ENCODE results near the gene CDC42EP1.

Gene CDC42EP1

DNA sequence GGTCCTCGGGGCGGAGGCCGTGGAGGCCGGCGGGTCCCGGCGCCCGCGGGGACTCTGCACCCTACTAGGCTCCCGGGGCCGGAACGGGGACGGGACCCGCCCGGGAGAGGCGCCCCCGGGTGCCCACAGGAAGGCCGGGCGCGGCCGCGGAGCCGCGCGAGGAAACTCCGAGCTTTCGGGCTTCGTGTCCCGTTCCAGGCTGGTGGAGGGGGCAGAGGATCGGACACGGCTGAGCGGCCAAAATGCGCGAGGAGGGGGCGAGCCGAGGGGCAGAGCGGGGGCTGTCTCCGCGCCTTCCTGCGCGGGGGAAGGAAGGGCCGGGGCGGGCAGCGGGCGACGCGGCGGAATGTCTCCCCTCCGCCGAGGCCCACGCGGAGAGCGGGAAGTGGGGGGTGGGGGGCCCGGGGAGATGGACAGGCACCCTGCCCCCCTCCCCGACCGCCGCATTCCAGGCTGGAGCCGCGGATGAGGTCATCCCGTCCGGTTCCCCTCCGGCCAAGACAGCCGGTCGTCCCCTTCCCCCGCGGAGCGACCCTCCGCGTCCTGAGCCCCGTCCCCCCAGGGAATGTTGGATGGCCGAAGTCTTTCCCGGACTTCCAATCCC lies 430 bp downstream of the CDC42EP1 start:
- no peak for TF ChIP-seq POLR2A (IDR thresholded peaks at IDR 0.05; ENCODE audit: low read depth, low read length)
- no peak for FAIRE-seq
- no peak for DNase-seq (ENCODE audit: insufficient read length, low spot score)

DNA sequence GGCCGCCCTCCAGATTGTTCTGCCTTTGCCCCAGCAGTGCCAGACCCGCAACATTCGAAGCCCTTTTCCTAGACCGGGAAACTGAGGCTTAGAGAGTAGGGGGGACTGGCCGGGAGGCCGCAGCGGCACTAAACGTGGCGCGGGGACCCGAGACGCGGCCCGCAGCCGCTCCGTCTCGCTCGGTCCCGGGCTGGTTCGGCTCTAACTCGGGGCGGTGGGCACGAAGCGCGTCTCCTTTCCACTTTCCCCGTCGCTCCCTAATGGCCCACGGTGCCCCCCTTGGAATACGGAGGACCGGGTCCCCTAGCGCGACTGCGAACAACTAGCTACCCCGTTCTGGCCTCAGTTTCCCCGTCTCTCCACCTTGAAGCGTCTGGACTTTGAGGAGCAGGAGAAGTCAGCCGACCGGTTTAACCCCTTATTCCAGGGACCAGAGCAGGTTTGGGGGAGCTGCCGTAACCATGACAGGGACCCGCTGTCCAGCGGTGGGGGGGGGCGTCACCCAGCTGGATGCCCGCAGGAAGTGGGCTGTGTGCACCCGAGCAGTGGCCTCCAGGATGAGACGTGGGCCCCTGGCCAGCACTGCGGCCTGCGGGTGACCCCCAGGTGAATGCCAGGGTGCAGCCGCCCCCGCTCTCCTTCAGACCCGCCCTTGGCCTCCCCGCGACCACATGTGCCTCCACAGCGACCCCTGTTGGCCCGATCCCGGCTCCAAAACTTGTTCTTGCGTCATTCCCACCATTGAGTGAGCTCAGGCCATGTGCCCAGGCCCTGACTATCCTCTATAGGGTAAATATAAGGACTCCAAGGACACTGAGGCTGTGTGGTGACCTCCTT lies 1.1 kb downstream of the CDC42EP1 start:
- FAIRE-seq (no peak), DNase-seq (ENCODE audit: insufficient read length, low spot score) (peak; percentile 61)
- no peak for TF ChIP-seq POLR2A (IDR thresholded peaks at IDR 0.05; ENCODE audit: low read depth, low read length)

DNA sequence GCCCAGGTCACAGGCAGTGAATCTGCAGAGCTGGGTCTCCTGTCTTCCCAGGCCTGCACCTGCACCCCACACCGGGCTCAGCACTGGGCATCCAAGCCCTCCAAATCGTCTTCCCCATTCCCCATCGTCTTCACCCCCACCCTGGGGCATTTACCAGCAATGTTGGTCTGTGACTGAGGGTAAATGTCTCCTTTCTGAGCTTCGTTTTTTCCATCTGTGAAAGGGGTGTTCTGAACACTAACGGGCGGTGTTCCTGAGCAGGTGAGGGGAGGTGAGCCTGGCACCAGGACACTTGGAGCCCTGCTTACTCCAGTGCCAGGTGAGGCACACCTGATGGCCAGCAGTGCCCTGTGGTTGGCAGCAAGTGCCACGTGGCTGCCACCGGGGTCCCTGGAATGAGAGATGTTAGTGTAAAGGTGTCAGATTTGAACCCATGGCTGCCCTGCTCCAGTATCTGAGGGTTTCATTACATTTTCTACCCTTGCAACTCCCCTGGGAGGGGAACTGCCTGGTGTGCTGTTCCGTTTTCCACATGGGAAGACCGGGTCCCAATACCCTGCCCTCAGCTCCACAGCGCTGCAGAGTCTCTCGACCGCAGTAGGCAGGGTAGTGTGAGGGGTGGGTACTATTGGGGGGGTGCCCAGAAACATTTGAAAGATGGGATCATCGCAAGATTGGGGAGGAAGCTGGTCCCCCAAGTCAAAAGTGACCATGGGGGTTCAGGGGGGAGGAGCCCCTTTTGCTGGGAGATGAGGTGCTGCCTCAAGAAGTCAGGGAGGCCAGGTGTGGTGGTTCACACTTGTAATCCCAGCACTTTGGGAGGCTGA lies 2.0 kb downstream of the CDC42EP1 start:
- no peak for TF ChIP-seq POLR2A (IDR thresholded peaks at IDR 0.05; ENCODE audit: low read depth, low read length)
- FAIRE-seq: no peak
- DNase-seq (ENCODE audit: insufficient read length, low spot score): no peak

DNA sequence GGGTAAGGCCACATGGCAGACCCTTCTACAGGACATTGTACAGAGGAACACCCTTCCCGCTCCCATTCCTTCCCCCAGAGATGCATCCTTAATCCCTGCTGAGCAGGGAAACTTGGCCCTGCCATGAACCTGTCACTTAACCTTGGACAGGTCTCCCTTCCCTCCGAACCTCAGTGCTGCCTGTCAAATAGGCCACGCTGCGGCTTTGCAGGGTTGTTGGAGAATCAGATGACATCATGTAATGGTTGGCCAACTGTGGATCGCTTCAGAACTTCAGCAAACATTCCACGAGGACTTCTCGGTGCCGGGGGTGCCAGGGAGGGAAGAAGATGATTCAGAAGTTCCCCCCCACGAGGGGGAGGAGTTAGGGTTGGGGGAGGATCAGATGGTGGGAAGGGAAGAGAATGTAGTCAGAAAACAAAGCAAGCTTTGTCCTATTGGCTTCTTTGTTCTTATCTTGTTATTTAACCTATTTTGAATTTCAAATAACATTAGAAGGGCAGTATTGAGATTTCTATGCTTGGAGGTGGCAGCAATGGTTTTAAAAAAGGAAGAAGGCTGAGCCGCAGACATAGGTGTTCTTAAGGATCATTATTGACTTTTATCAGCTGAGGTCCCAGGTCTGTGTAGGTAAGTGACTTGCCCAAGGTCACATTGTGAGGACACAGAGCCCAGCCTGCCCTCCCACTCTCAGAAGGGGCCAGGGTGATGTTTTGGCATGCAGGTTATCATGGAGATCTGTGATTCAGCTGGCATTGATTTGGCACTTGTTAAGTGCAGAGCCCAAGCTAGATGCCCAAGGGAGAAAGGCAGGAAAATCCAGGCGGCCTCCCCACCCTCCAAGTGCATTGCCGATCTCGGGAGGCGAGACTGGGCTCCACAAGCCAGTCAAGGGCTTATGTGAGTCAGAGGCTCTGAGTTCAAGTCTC lies 3.1 kb downstream of the CDC42EP1 start:
- FAIRE-seq (peak; percentile 83), DNase-seq (ENCODE audit: insufficient read length, low spot score) (peak; percentile 71)
- no peak for TF ChIP-seq POLR2A (IDR thresholded peaks at IDR 0.05; ENCODE audit: low read depth, low read length)

DNA sequence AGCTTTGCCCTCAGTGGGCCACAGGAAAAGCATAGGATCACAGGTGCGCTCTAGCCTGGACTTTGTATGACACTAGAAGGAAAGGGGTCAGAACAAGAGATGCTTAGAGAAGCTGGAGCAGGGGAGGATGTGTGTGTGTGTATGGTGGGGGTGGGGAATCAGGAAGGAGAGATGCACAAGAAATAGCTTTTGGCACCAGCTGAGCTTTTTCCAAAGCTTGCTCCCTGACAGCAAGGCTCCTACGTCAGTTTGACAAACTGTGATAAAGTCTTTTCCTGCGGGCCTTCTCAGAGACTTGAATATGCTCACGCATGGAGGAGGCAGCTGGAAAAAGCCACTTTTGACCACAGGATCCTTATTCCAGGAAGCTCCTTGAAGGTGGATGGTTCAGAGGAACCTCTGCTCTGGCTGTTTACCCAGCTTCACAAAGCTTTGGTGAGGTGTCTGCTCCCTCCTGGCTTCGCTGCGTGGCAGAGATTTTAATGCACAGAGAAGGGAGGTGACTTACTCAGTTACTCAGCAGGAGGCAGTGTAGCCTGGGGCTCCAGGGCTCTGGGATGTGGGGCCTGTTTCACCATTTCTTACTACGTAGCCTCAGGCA lies 3.9 kb downstream of the CDC42EP1 start:
- FAIRE-seq (no peak), DNase-seq (ENCODE audit: insufficient read length, low spot score) (no peak)
- TF ChIP-seq POLR2A (IDR thresholded peaks at IDR 0.05; ENCODE audit: low read depth, low read length): no peak

DNA sequence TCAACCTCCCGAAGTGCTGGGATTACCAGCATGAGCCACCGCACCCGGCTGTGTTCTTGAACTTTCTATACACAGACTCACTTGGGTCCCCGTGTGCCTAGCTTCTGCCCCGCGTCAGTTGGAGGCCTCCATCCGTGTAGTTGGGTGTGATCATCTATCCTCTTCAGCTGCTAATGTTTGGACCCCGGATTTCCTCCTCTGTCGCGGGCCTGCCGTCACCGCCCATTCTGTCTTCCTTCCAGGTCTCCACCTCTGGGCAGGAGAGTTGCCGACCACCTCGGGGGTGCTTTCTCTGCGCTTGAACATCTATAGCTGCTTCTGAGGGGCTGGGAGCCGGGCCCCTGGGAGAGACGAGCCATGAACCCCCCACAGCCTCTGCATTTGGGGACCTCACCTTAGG lies 5.5 kb downstream of the CDC42EP1 start:
- no peak for TF ChIP-seq POLR2A (IDR thresholded peaks at IDR 0.05; ENCODE audit: low read depth, low read length)
- FAIRE-seq (no peak), DNase-seq (ENCODE audit: insufficient read length, low spot score) (no peak)

DNA sequence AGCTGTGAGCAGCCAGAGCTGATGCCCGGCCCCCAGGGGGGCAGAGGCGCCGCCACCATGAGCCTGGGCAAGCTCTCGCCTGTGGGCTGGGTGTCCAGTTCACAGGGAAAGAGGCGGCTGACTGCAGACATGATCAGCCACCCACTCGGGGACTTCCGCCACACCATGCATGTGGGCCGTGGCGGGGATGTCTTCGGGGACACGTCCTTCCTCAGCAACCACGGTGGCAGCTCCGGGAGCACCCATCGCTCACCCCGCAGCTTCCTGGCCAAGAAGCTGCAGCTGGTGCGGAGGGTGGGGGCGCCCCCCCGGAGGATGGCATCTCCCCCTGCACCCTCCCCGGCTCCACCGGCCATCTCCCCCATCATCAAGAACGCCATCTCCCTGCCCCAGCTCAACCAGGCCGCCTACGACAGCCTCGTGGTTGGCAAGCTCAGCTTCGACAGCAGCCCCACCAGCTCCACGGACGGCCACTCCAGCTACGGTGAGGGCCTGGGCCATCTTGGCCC lies 6.1 kb downstream of the CDC42EP1 start:
- no peak for TF ChIP-seq POLR2A (IDR thresholded peaks at IDR 0.05; ENCODE audit: low read depth, low read length)
- no peak for FAIRE-seq
- no peak for DNase-seq (ENCODE audit: insufficient read length, low spot score)

DNA sequence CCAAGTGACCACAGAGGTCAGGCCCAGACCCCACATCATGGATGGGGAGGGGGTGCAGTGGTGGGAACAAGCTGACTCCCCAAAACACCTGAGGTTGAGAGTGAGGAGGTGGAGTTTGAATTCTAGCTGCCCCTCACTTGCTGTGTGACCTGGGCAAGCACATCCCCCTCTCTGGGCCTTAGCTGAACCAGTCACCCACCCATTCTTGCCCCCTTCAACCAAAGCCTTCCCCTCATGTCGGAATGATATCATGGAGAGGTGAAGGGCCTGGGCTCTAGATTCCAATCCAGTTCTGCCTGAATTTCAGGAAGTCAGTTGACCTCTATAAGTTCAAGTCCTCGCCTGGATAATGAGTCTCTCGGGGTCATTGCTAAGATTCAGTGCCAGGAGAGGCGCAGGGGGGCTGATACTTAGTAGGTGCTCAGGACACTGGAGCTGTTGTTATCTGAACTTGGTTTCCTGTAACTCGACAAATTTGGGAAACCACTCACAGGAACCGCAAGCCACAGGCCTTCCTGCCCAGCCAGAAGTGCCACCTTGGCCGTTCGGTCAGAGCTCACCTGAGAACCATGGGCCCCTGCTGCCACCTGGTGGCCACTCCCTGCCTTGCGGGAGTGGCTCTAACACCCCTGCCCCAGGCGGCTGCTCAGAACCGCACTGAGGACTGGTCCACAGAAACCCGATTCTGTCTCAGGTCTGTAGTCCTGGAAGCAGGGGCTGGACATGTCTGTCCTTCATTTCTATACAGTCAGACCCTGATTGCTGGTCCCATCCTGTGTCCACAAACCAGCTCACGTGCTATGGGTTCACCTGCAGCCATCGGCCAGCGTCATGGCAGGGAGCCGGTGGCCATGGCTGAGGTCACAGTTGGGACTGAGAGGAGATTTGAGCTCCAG lies 6.9 kb downstream of the CDC42EP1 start:
- TF ChIP-seq POLR2A (IDR thresholded peaks at IDR 0.05; ENCODE audit: low read depth, low read length): no peak
- FAIRE-seq (no peak), DNase-seq (ENCODE audit: insufficient read length, low spot score) (no peak)

DNA sequence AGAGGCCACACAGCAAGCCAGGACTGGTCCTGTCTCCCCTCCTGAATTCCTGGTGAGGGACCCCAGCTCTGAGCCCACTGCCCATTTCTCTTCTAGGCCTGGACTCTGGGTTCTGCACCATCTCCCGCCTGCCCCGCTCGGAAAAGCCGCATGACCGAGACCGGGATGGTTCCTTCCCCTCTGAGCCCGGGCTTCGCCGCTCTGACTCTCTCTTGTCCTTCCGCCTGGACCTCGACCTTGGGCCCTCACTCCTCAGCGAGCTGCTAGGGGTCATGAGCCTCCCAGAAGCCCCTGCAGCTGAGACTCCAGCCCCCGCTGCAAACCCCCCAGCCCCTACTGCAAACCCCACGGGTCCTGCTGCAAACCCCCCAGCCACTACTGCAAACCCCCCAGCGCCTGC lies 7.7 kb downstream of the CDC42EP1 start:
- no peak for TF ChIP-seq POLR2A (IDR thresholded peaks at IDR 0.05; ENCODE audit: low read depth, low read length)
- DNase-seq (ENCODE audit: insufficient read length, low spot score): no peak
- FAIRE-seq: no peak

DNA sequence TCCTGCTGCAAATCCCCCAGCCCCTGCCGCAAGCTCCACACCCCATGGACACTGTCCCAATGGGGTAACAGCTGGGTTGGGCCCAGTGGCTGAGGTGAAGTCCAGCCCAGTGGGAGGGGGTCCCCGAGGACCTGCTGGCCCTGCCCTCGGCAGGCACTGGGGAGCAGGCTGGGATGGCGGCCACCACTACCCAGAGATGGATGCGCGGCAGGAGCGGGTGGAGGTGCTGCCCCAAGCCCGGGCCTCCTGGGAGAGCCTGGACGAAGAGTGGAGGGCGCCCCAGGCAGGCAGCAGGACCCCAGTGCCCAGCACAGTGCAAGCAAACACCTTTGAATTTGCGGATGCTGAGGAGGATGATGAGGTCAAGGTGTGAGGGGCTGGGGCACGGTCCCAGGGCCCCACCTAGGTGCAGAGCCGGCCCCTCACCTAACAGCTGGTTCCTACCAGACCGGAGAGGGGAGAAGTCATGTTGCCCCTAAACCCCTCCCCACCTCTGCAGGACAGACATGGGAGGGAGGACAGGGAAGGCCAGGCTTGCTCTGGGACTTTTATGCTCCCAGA lies 8.2 kb downstream of the CDC42EP1 start:
- FAIRE-seq (no peak), DNase-seq (ENCODE audit: insufficient read length, low spot score) (no peak)
- TF ChIP-seq POLR2A (IDR thresholded peaks at IDR 0.05; ENCODE audit: low read depth, low read length): no peak

DNA sequence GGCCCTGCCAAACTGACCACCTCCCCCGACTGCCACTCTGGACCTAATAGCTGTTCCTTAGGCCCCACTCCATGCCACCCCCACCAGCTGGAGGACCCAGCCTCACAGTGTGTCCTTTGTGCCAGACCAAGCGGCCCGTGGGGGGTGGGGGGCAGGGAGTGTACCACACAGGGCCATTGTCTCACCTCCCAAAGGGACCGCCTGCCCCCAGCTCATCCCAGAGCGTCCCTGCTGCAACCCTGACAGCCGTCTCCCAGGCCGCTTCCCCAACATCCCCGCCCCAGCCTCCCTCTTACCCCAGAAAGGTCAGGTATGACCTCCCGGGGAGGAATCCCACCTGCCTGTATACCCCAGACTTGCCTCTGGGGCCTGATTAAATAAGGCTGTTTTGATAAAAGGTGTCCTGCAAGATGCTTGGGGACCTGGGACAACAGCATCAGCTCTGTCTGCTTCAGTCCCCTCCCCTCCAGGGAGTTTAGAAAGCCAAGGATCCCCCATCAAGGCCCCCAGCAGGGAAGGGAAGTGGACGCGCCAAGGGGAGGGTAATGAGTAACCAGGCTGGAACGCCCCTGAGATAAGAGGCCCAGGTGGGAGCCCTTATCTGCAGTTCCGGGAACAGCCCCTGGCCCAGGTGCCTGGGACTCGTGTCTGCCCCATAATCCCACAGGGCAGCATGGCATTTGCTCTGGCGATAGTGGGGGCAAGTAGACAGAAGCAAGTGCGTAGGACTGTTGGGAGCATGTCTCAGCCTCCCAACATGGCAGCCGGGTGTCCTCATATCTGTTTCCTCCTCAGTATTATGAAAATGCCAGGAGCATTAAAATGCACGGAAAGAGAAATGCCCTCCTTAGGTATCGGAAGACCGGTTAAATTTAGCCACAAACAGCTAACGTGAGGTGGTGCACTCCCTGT lies 9.0 kb downstream of the CDC42EP1 start:
- FAIRE-seq (no peak), DNase-seq (ENCODE audit: insufficient read length, low spot score) (no peak)
- TF ChIP-seq POLR2A (IDR thresholded peaks at IDR 0.05; ENCODE audit: low read depth, low read length): no peak
